ENCODE measurements around the gene OVCH2.

GRCh38 chr11:7655253-7656217 lies 50.7 kb downstream of the OVCH2 start:
- no peak for TF ChIP-seq POLR2A (IDR thresholded peaks at IDR 0.05)
- TF ChIP-seq CTCF (IDR thresholded peaks at IDR 0.05): no peak
- TF ChIP-seq POLR2AphosphoS5 (IDR thresholded peaks at IDR 0.05): no peak

Measured in breast epithelium (tissue), 3 donors.